ENCODE results near the gene CDH4. TPM values are rescaled to one million over a fixed set of nuclear protein-coding genes. Genes with fewer than 3 reads are reported as not detected.
"Not testable (repeated sequence)": the region's sequence is repeated elsewhere in the genome, so short reads cannot be mapped to it uniquely, and the experiment has no call there.

Gene CDH4
- total RNA-seq, 1 experiment from 2014 or later: 3.9 TPM

DNA sequence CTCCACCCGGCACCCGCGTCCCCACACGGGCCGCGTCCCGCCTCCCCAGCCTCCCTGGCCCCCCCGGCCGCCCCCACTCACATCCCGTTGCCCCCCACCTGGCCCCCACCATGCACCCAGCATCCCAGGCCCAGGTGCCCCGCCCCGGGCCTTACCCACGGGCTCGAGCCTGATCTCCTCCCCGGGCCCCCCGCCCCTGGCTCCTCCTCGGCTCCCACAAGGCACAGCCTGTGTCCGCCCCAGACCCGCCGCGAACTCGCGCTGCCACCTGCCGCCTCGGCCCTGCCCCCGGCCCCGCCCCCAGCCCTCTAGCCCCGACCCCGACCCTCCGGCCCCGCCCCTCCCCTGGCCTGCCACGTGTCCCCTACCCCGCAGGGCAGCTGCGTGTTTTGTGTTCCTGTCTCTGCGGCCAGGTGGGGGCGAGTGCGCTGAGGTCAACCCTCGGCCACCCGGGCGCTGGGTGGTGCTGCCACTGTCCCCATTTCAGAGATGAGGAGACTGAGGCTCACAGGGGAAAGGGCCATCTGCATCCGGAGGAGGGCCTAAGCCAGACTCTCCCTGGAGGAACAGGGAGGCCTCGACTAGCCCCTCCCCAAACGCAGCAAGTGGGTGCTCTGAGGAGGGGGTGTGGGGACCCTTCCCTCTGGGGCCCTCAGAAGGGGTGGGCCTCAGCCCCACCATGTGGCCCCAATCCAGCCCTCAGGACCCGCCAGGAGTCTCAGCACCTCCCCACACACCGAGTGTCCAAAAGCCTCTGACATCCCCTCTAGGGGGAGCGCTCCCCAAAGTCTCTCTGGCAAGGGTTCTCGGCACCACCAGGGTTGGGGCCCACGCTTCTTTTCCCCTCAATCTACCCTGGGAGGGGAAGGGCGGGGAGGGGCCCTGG is 713.8 kb downstream of the CDH4 start:
- H3K36me3 ChIP-seq (replicated peaks; ENCODE audit: control insufficient read depth, insufficient read depth, low read length): no peaks in the 10 kb centered on the region
- DNase-seq: peak; percentile 97
- no peaks in the 10 kb centered on the region for H3K27me3 ChIP-seq (ENCODE audit: control insufficient read depth, insufficient read depth, low read length)
- peak overlapping the region; percentile 2; the same call in 1 of the 2 replicates for H3K4me3 ChIP-seq (ENCODE audit: insufficient read depth, low read depth, low read length)

DNA sequence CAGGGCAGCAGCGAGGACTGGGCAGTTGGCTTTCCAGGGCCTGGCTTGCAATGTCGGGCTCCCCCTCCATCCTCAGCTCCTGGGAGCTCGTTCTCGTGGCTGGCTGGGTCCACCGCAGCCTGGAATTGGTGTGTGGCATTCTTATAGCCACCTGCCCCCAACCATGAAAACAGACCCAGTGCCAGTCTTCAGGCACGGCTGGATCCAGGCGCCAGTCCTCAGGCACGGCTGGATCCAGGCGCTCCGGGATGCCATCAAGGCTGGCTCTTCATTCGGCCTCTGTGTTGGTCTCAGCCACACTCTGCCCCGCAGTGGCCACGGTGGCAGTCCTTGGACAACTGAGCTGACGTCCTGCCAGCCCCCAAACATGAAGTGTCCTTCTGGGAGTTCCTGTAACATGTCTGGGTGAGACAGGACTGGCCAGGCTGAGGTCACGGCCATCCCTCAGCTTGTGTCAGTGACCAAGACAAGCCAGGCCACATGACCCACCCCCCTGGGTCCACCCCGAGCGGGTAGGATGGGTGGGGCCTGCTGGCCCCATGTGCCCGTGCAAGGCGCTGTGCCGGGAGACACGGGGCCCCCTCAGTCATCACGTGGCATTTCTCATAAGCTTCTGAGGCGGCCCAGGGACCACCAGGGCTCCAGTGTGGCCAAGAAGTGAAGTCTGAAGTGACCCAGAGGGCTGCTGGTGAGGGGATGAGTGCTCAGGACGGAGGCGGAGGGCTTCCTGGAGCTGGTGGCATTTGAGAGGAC is 714.6 kb downstream of the CDH4 start:
- Histone ChIP-seq H3K27me3 (ENCODE audit: control insufficient read depth, insufficient read depth, low read length) (no peaks in the 10 kb centered on the region), H3K4me3 (ENCODE audit: insufficient read depth, low read depth, low read length) (no peak overlapping the region), H3K36me3 (replicated peaks; ENCODE audit: control insufficient read depth, insufficient read depth, low read length) (no peaks in the 10 kb centered on the region)
- DNase-seq: no peak

DNA sequence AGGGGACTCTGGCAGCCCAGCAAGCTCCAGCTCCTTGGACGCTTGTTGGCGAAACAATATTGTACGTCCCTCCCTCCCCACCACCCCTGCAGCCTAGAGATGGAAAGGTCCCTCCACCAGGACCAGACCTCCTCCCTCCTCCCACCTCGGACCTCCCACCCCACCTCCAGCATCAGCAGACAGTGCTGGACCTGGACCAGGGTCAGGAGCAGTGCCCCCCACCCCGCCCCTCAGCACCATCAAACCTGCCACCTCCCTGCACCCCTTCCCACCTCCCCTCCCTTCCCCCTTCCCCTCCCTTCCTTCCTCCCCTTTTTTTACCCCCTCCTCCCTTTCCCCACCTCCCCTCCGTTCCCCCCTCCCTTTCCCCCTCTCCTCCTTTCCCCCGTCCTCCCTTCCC is 715.2 kb downstream of the CDH4 start:
- Histone ChIP-seq H3K27me3 (ENCODE audit: control insufficient read depth, insufficient read depth, low read length) (no peaks in the 10 kb centered on the region), H3K4me3 (ENCODE audit: insufficient read depth, low read depth, low read length) (no peak overlapping the region), H3K36me3 (replicated peaks; ENCODE audit: control insufficient read depth, insufficient read depth, low read length) (no peaks in the 10 kb centered on the region)
- no peak for DNase-seq

DNA sequence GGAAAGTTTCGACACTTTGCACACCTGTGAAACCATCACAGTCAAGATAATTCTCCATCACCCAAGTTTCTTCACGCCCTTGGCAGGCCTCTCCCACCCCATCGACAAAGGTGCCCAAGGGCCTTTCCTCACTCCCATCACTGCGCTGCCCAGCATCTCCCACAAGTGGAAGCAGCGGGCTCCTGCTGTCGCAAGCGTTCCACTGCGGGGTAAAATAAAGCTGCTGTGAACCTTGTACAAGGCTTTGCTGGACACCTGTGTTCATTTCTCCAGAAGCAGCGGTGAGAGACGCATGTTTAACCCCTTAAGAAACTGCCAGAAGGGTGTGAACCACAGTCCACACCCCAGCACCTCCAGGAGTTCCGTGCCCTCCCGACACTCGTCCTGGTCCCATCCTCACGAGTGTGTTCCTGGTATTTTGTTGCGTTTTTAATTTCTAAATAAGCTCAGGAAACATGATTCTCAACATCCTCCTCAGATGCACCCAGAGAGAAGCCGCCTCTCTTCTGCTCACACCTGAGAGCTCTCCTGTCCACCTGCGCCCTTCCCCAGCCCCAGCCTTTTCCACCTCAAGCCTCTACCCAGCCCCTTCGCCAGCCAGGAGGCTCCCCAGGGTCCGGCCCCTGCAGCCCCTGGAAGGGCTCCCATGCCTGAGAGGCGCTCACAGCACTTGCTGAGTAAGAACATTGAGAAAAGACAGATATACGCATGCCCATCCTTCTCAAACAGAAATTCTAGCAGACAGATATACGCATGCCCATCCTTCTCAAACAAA is 716.2 kb downstream of the CDH4 start:
- Histone ChIP-seq H3K36me3 (replicated peaks; ENCODE audit: control insufficient read depth, insufficient read depth, low read length) (peaks cover 2% of the 10 kb centered on the region; the same call in 1 of the 2 replicates), H3K4me3 (ENCODE audit: insufficient read depth, low read depth, low read length) (no peak overlapping the region), H3K27me3 (ENCODE audit: control insufficient read depth, insufficient read depth, low read length) (no peaks in the 10 kb centered on the region)
- no peak for DNase-seq

DNA sequence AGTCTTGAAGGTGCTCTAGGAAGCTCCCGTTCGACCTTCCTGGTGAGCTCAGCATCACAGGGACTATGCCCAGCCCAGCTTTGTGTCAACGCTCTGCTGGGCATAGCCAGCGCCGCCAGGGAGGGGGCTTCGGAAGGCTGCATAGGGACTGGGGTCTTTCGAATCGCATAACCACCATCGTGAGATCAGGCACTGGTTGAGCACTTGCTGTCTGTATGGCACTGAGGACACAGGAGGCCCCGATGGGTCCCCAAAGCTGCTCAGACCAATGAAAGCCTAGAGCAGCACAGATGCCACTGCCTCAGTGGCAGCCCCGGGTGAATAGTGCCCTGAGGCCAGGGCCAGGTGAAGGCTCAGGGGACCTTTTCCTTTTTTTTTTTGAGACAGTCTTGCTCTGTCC is 716.9 kb downstream of the CDH4 start:
- DNase-seq: no peak

DNA sequence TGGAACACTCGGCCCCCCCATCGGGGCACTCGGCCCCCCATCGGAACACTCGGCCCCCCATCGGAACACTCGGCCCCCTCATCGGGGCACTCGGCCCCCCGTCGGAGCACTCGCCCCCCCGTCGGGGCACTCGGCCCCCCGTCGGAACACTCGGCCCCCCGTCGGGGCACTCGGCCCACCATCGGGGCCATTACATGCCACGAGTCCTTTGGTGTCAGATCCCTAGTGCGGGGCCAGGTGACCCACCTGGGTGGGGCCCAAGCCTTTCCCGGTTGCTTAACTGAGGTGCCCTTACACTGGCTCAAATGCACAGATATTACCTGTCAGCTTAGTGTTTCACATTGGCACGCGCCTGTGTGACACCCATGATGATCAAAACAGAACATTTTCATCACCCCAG is 717.7 kb downstream of the CDH4 start:
- DNase-seq: no peak
- Histone ChIP-seq H3K27me3 (ENCODE audit: control insufficient read depth, insufficient read depth, low read length) (no peaks in the 10 kb centered on the region), H3K4me3 (ENCODE audit: insufficient read depth, low read depth, low read length) (no peak overlapping the region), H3K36me3 (replicated peaks; ENCODE audit: control insufficient read depth, insufficient read depth, low read length) (peaks cover 7% of the 10 kb centered on the region)

More for the DNA sequence above, 716.9 kb downstream of the CDH4 start:
- no peaks in the 10 kb centered on the region for H3K27me3 ChIP-seq (ENCODE audit: control insufficient read depth, insufficient read depth, low read length)
- peaks cover 4% of the 10 kb centered on the region for H3K36me3 ChIP-seq (replicated peaks; ENCODE audit: control insufficient read depth, insufficient read depth, low read length)
- no peak overlapping the region for H3K4me3 ChIP-seq (ENCODE audit: insufficient read depth, low read depth, low read length)

DNA sequence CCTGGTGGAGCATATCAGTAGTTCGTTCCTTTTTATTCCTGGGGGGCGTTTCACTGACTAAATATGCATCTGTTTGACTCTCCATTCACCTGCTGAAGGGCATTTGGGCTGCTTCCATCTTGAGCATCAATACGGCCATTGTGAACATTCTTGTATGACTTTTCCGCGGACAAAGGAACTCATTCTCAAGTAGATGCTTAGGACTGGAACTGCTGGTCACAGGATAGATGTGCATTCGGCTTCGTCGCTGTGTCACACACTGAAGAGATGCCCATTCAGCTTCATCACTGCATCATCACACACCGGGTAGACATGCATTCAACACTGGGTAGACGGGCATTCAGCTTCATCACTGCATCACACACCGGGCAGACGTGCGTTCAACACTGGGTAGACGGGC is 718.3 kb downstream of the CDH4 start:
- H3K27me3 ChIP-seq (ENCODE audit: control insufficient read depth, insufficient read depth, low read length): no peaks in the 10 kb centered on the region
- DNase-seq: no peak
- H3K4me3 ChIP-seq (ENCODE audit: insufficient read depth, low read depth, low read length): no peak overlapping the region
- H3K36me3 ChIP-seq (replicated peaks; ENCODE audit: control insufficient read depth, insufficient read depth, low read length): peaks cover 7% of the 10 kb centered on the region

DNA sequence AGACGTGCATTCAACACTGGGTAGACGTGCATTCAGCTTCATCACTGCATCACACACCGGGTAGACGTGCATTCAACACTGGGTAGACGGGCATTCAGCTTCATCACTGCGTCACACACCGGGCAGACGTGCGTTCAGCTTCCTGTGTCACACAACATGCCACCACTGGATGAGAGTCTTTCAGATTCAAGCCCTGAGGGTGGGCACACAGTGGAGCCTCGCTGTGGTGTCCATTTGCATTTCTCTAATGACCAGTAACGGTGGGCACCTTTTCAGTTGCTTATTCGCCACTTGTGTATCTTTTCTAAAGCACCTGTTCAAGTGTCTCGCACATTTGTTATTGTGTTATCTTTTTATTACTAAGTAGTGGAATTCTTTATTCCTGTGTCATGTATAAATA is 719.5 kb downstream of the CDH4 start:
- not testable (repeated sequence) for H3K4me3 ChIP-seq (ENCODE audit: insufficient read depth, low read depth, low read length); DNase-seq; H3K27me3 ChIP-seq (ENCODE audit: control insufficient read depth, insufficient read depth, low read length); H3K36me3 ChIP-seq (replicated peaks; ENCODE audit: control insufficient read depth, insufficient read depth, low read length)

DNA sequence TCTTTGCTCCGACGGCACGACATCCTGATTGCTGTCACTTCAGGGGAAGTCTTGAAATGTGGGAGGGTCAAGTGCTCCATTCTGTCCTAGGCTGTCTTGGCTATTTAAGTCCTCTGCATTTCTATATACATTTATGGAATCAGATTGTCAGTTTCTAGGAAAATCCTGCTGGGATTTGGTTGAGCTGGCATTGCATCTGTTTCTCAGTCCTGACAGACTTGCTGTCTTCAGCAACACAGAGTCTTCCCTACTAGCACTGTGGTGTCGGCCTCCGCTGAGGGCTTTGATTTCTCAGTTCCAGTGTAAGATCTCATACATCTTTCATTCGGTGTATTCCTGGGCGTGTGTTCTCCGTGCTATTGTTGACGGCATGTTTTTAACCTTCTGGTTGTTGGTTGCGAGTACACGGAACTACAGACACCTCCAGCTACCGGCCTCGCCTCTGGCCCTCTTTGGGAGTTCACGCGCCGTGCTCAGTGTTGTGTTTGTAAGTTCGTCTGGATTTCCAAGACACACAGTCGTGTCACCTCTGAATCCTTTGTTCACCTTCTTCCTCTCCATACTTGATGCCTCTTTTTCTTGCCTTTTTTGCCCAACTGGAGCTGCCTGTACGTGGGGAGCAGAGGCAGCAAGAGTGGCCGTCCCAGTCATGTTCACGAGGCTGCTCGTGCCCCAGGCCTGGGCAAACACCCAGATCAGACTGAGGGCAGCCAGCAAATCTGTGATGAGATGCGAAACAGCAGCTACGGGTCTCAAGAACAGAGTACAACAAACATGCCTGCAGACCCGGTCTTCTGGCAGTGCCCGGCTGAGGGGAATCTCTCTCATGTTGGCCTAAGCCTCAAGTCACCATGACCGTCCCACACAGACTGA is 720.8 kb downstream of the CDH4 start:
- H3K36me3 ChIP-seq (replicated peaks; ENCODE audit: control insufficient read depth, insufficient read depth, low read length): peaks cover 7% of the 10 kb centered on the region
- no peaks in the 10 kb centered on the region for H3K27me3 ChIP-seq (ENCODE audit: control insufficient read depth, insufficient read depth, low read length)
- no peak overlapping the region for H3K4me3 ChIP-seq (ENCODE audit: insufficient read depth, low read depth, low read length)
- no peak for DNase-seq

DNA sequence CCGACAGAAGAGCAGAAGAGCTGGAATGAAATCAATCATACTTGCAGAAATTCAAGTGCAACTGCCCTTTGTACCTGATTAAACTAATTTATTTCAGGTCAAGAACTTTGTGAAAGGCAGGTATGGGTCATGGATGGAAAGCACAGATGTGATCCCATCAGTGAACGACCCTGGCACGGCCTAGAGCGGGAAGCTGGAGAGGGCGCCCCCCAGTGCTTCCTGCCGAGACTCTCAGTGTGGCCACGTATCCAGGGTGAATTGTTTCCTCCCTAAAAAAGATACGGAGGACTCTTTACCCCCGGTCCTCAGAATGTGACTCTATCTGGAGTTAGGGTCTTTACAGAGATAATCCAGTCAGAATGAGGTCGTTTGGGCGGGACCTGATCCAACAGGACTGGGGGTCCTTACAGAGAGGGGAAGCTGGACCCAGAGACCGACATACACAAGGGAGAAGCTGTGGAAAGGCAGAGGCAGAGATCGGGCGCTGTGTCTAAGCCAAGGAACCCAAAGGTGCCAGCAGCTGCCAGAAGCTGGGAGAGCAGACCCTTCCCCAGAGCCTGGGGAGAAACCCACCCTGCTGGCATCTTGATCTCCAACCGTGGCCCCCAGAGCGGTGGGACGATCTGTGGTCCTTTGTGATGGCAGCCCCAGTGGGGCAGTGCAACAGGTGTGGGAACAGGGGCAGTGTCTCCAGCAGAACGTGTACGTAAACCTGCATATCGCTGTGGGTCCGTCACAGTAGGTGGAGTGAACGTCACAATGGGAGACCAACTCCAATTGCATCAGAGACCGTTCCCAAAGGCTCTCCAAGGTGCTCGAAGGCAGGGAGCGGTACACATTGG is 721.7 kb downstream of the CDH4 start:
- Histone ChIP-seq H3K36me3 (replicated peaks; ENCODE audit: control insufficient read depth, insufficient read depth, low read length) (peaks cover 7% of the 10 kb centered on the region), H3K4me3 (ENCODE audit: insufficient read depth, low read depth, low read length) (no peak overlapping the region), H3K27me3 (ENCODE audit: control insufficient read depth, insufficient read depth, low read length) (no peaks in the 10 kb centered on the region)
- DNase-seq: peak; percentile 74

DNA sequence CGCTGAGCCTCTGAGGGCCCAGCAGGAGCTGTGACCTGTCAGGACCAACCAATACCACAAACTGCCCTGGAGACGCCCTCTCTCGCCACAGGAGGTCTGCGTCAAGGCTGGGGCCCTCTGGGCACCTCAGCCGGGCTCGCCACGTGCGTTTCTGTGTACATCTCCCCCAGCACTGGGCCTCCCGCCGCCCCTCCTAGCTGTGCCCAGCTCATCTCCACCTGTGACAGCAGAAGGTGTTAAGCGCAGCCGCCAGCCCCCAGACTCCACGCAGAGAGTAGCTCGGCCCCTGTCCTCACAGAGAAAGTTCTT is 722.2 kb downstream of the CDH4 start:
- no peak for DNase-seq
- H3K36me3 ChIP-seq (replicated peaks; ENCODE audit: control insufficient read depth, insufficient read depth, low read length): peaks cover 8% of the 10 kb centered on the region
- no peaks in the 10 kb centered on the region for H3K27me3 ChIP-seq (ENCODE audit: control insufficient read depth, insufficient read depth, low read length)
- H3K4me3 ChIP-seq (ENCODE audit: insufficient read depth, low read depth, low read length): no peak overlapping the region

DNA sequence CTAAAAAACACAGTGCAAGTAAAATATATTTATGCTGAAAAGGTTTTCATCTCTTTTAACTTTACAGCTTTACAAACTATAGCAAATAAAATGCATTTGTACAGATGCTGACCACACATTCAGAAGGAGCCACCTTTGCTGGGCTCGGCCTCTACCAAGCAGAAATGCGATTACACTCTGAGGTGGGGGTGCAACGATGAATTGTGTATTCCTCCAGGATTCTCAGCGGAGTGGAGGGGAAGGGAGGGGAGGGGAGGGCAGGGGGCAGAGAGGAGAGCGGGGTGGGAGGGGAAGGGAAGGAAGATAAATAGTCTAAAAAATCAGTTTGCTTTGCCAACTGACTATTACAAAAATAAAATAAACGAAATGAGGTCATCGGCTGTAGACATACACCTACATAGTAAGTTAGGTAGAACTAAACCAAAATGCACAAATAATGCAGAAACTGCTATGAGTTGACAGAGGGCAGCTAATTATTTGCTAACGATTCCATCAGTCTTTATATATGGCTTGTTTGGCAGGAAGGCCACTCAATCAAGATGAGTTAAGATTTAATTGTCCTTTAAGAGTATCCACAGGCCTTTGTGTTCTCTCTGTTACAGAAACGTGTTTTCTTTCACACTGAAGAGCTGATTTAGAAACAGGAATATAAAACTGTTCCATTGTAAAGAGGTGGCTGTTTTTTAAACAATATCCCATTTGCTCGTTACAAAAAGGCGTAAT is 723.5 kb downstream of the CDH4 start:
- DNase-seq: no peak
- H3K36me3 ChIP-seq (replicated peaks; ENCODE audit: control insufficient read depth, insufficient read depth, low read length): peaks cover 8% of the 10 kb centered on the region
- no peaks in the 10 kb centered on the region for H3K27me3 ChIP-seq (ENCODE audit: control insufficient read depth, insufficient read depth, low read length)
- H3K4me3 ChIP-seq (ENCODE audit: insufficient read depth, low read depth, low read length): no peak overlapping the region

DNA sequence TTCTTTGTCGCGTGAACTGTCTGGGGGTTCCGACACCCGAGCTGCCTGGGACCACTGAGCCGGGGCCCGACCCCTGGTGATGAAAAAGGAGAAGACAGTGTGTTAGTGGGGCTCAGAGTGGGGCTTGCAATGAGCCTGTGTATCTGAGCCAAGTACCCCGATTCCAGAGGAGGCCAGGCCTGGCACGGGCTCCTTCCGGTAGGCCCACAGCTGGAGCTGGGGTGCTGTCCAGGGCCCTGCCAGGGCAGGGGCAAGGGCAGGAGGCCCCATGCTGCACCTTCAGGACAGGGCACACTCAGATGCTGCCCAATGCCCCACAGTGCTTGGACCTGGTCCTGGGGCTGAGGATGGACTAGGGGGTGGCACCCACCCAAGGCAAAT is 724.2 kb downstream of the CDH4 start:
- DNase-seq: peak; percentile 61
- Histone ChIP-seq H3K4me3 (ENCODE audit: insufficient read depth, low read depth, low read length) (no peak overlapping the region), H3K36me3 (replicated peaks; ENCODE audit: control insufficient read depth, insufficient read depth, low read length) (peaks cover 8% of the 10 kb centered on the region), H3K27me3 (ENCODE audit: control insufficient read depth, insufficient read depth, low read length) (no peaks in the 10 kb centered on the region)
